ENCODE results near the gene HNRNPA2B1. TPM values are rescaled to one million over a fixed set of nuclear protein-coding genes. Genes with fewer than 3 reads are reported as not detected.
A peak's percentile ranks its signal among the peaks of the same experiment; 100 is the strongest.
"Not testable (repeated sequence)": the region's sequence is repeated elsewhere in the genome, so short reads cannot be mapped to it uniquely, and the experiment has no call there.

Gene HNRNPA2B1
- total RNA-seq, 1 experiment from 2014 or later = 1,101 TPM

- no peaks in the 10 kb centered on the region; the same call in 1 of the 2 replicates for H3K27me3 Mint-ChIP-seq (ENCODE audit: low read depth)
- POLR2A ChIA-PET = interaction anchor here (1.8 to 3.0 kb wide), 2 partner anchors 35 kb away, joined by 15 to 18 read pairs; no protein-coding TSS in a partner anchor
- TF ChIP-seq IRF1 (CRISPR knock-in tag; IDR thresholded peaks at IDR 0.05) = no peak
- no peak for TF ChIP-seq CTCF (IDR thresholded peaks at IDR 0.05)
- TF ChIP-seq USF1 (CRISPR knock-in tag; IDR thresholded peaks at IDR 0.05) = 0 out of 2 replicates have a peak, but pooled peaks have one; percentile 1
- no peak for TF ChIP-seq AFF4 (CRISPR knock-in tag; IDR thresholded peaks at IDR 0.05; ENCODE audit: borderline replicate concordance)
- no peak for TF ChIP-seq CBFB (CRISPR knock-in tag; IDR thresholded peaks at IDR 0.05; ENCODE audit: low read depth)
- no peak for TF ChIP-seq ZNF671 (CRISPR knock-in tag; IDR thresholded peaks at IDR 0.05)
- 0 out of 2 replicates have a peak, but pooled peaks have one; percentile 22 for TF ChIP-seq MYBL2 (CRISPR knock-in tag; IDR thresholded peaks at IDR 0.05)
- TF ChIP-seq GTF2I (CRISPR knock-in tag; conservative IDR thresholded peaks at IDR 0.05) = no peak
- ATAC-seq = peak; percentile 23
- no peaks in the 10 kb centered on the region for H3K36me3 Mint-ChIP-seq
- H3K4me3 Mint-ChIP-seq = peak overlapping the region; percentile 89
- peak overlapping the region; percentile 98 for H3K27ac Mint-ChIP-seq
- H3K4me1 Mint-ChIP-seq = peaks cover 74% of the 10 kb centered on the region
- H3K9me3 Mint-ChIP-seq = no peaks in the 10 kb centered on the region
- CTCF ChIA-PET = interaction anchor here (1.0 to 1.8 kb wide), 2 partner anchors 13 kb away, joined by 3 to 7 read pairs; no protein-coding TSS in a partner anchor
- DNase-seq (ENCODE audit: low spot score) = no peak
Observed at GRCh38 chr7:26153241-26153822, 47.2 kb downstream of the HNRNPA2B1 start.

GRCh38 chr7:26152782-26153240 is 47.7 kb downstream of the HNRNPA2B1 start:
- ATAC-seq = not testable (repeated sequence)
- CTCF ChIA-PET = interaction anchor here (1.1 to 2.1 kb wide), 7 partner anchors 8 to 260 kb away, joined by 4 to 11 read pairs (median 7); no protein-coding TSS in a partner anchor

More at GRCh38 chr7:26152782-26153240, 47.7 kb downstream of the HNRNPA2B1 start:
- POLR2A ChIA-PET = interaction anchor here (1.1 to 1.8 kb wide), 4 partner anchors 35 to 290 kb away, joined by 3 to 18 read pairs (median 6); partner anchors contain the start of gene CBX3
- Mint-ChIP-seq H3K27ac (peak overlapping the region; percentile 98), H3K4me1 (peaks cover 69% of the 10 kb centered on the region), H3K4me3 (peak overlapping the region; percentile 89)
- TF ChIP-seq HMGXB4 (CRISPR knock-in tag; IDR thresholded peaks at IDR 0.05) (peak; percentile 39; the same call in 1 of the 2 replicates), ARID4B (CRISPR knock-in tag; IDR thresholded peaks at IDR 0.05; ENCODE audit: borderline replicate concordance) (peak; percentile 25; the same call in 1 of the 2 replicates), FOXP4 (CRISPR knock-in tag; IDR thresholded peaks at IDR 0.05) (peak; percentile 54; the same call in 1 of the 2 replicates), USF1 (CRISPR knock-in tag; IDR thresholded peaks at IDR 0.05) (0 out of 2 replicates have a peak, but pooled peaks have one; percentile 13), E2F5 (CRISPR knock-in tag; IDR thresholded peaks at IDR 0.05) (0 out of 2 replicates have a peak, but pooled peaks have one; percentile 46)
- not testable (repeated sequence) for H3K27me3 Mint-ChIP-seq (ENCODE audit: low read depth); H3K36me3 Mint-ChIP-seq; DNase-seq (ENCODE audit: low spot score); H3K9me3 Mint-ChIP-seq
